ENCODE results near the gene HMGCLL1.

DNA sequence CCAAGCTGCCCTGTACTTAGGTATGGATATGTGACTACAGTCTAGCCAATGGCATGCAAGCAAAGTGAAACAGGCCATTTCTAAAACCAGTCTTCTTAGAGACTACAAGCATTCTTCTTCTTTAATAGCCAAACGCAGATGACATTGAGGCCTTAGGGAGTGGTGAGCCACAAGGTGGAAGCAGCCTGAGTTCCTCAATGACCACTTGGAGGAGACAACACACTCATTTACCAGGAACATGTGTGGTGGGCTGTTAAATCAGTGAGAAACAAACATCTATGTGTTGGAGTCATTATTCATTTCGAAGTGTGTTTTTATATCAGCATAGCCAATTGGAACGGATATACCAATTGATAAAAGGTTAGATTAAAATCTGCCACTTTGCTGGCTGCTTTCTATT lies 129.8 kb downstream of the HMGCLL1 start:
- TF ChIP-seq POLR2AphosphoS5 (IDR thresholded peaks at IDR 0.05) (no peak), EP300 (IDR thresholded peaks at IDR 0.05) (no peak)

All from esophagus muscularis mucosa (tissue), 3 donors.